ENCODE measurements around the gene RBBP8NL.

DNA sequence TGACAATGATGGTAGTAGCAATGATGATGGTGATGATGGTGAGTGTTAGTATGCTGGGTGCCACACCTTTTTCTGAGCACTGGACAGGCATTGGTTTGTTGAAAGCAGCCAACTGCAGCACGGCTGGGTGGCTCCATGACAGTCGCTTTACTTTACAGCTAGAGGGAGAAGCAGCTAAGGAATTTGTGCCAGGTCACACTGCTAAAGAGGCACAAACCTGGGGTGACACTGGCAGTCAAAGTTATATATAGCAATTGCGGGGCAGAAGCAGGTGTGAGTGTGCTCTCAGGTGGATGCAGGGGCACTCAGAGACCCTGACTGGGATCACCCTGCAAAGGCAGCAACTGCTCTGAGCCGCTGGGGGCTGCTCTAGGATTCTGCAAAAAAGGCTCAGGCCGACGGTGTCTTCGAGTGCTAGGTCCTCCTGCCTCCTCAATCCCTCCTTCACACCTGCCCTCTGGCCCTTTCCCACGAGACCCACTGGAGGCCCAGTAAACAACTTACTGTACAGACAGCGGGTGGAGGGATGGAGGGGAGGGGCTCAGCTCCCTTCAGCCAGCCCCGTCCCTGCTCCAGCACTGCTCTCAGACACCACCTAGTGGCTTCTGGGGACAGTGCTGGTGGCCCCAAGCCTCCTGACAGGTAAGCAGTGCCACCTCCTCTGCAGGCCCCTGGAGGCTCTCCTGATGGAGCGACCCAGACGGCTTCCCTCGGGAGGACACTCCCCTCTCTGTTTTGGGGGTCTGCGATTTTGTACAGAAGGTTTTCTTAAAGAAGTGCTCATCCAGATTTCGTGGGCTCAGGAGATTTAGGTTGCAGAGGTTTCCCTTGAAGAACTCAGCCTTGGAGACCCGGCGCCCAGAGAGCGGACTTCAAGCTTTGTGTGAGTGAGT, 44.8 kb downstream of the RBBP8NL start:
- 0 out of 2 replicates have a peak, but pooled peaks have one; percentile 10 for TF ChIP-seq BHLHE40 (IDR thresholded peaks at IDR 0.05; ENCODE audit: low read length)
- peak; percentile 66 to 89 for TF ChIP-seq RAD21 (CRISPR knock-in tag; conservative IDR thresholded peaks at IDR 0.05 in 1 of 2, IDR thresholded peaks at IDR 0.05 in 1 of 2)
- TF ChIP-seq RUNX1 (IDR thresholded peaks at IDR 0.05; ENCODE audit: low read depth), result no peak
- TF ChIP-seq EZH2 (IDR thresholded peaks at IDR 0.05; ENCODE audit: borderline replicate concordance, low read depth, low read length), result no peak

All from K562 (cell line).